GM23338 (cell line): Measurements from ENCODE around the gene NLRP1.

Experiments used
- CTCF ChIP-seq, 2 experiments: fragments of 200-600 bp in 1 of 2; sonication (generic) in 1 of 2; conservative IDR thresholded peaks; 2 replicates each; pipeline versions ENCODE4 v1.5.1 to v1.6.1; 2016 to 2017; ENCODE audit warnings: antibody characterized with exemption in 2 of 2, low read depth in 2 of 2, mild to moderate bottlenecking in 2 of 2, moderate library complexity in 1 of 2
- ETS1 ChIP-seq: IDR thresholded peaks from 2 replicates; pipeline ENCODE4 v1.6.1; 2016; ENCODE audit warnings: antibody characterized with exemption
- EZH2 ChIP-seq: fragments of 200-600 bp; sonication (generic); IDR thresholded peaks from one replicate; pipeline ENCODE4 v1.8.0; 2017; ENCODE audit warnings: antibody characterized with exemption, mild to moderate bottlenecking, low read depth; ENCODE audit not compliant: unreplicated experiment
- EZH2phosphoT487 ChIP-seq: fragments of 200-600 bp; sonication (generic); IDR thresholded peaks from one replicate; pipeline ENCODE4 v1.8.1; 2018; ENCODE audit warnings: antibody characterized with exemption; ENCODE audit not compliant: unreplicated experiment
- JUNB ChIP-seq: IDR thresholded peaks from one replicate; pipeline ENCODE4 v1.6.1; 2016; ENCODE audit warnings: antibody characterized with exemption; ENCODE audit not compliant: unreplicated experiment
- NANOG ChIP-seq: IDR thresholded peaks from 2 replicates; pipeline ENCODE4 v1.6.1; 2016; ENCODE audit warnings: antibody characterized with exemption, borderline replicate concordance
- POLR2AphosphoS5 ChIP-seq: IDR thresholded peaks from 2 replicates; pipeline ENCODE4 v1.6.1; 2016; ENCODE audit warnings: antibody characterized with exemption, low read depth
- ZNF331 ChIP-seq: fragments of 250-450 bp; sonication (Bioruptor Pico); IDR thresholded peaks from 2 replicates; pipeline ENCODE4 v1.5.0; 2020; ENCODE audit warnings: low read depth, mild to moderate bottlenecking, moderate library complexity

- no peak for TF ChIP-seq EZH2phosphoT487
- no peak for TF ChIP-seq JUNB
- TF ChIP-seq CTCF (conservative IDR thresholded peaks at IDR 0.05; ENCODE audit: low read depth in 2 of 2), result no peak
- no peak for TF ChIP-seq POLR2AphosphoS5
- TF ChIP-seq ETS1, result no peak
- no peak for TF ChIP-seq NANOG
- TF ChIP-seq EZH2, result no peak
- TF ChIP-seq ZNF331 (CRISPR knock-in tag), result no peak
These were observed 45.0 kb downstream of the NLRP1 start for GRCh38 chr17:5539286-5539685.
